ENCODE data around the gene PTCD2. TPM values are rescaled to one million over a fixed set of nuclear protein-coding genes. Genes with fewer than 3 reads are reported as not detected.

PTCD2 gene
- total and polyA plus RNA-seq, 2 of the 8 experiments (the other 6 are each of a cell fraction or from before 2014, with no cell fraction given): 7.3 to 15.4 TPM

DNA sequence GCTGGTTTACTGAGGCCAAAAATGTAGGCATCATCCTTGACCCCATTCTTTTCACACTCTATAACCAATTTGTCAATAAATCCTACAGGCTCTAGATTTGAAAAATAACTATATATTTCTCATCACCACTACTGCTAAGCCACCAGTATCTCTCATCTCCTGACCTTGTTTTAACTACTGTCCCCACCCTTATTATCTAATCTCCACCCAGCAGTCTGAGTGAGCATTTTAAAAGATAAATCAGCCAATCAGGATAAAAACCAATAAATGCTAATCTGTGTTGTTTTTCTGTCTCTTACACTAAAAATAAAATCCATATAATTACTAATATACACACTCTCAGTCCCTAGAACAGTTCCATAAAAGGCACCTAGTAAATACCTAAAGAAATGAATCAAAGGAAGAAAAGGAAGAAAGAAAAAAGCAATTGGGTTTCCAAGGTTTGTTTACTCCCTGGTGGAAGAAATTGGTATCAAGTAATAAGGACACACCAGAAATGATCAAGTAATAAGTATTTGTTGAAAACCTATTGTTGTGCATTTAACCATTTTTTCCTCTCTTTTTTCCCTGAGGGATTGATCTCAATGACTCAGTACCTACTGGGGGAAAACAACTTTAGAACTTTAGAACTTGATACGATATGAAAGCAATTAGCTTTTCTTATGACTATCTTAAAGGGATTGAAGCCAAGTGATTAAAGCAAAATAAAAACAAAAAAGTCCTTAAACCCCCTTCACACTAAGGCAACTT is 19.4 kb upstream of the PTCD2 start:
- no peak overlapping the region for H3K56ac ChIP-seq (replicated peaks; ENCODE audit: insufficient read length, low read depth, low read length)
- H4K91ac ChIP-seq (replicated peaks; ENCODE audit: insufficient read length, low read length): no peak overlapping the region
- H3K4ac ChIP-seq (replicated peaks; ENCODE audit: insufficient read length, low read depth, low read length): no peak overlapping the region
- H3K36me3 ChIP-seq (ENCODE audit: control insufficient read depth in 2 of 4, insufficient read depth in 4 of 4, low read length in 3 of 4): peaks cover 0 to 10% (median 2%) of the 10 kb centered on the region in 4 experiments; a peak in 1 of 8 replicates
- H2AFZ ChIP-seq (ENCODE audit: low read length): no peak overlapping the region
- no peaks in the 10 kb centered on the region for H3K27me3 ChIP-seq (replicated peaks in 1 of 4; ENCODE audit: control insufficient read depth in 3 of 4, extremely low read depth in 1 of 4, insufficient read depth in 3 of 4, low read length in 3 of 4)
- no peak overlapping the region for H3K9ac ChIP-seq (replicated peaks in 1 of 4; ENCODE audit: extremely low read depth in 1 of 4, low read depth in 3 of 4, low read length in 3 of 4)
- no peak overlapping the region for H2BK15ac ChIP-seq (ENCODE audit: low read length)
- no peak overlapping the region for H3K27ac ChIP-seq (ENCODE audit: low read depth, low read length)
- no peaks in the 10 kb centered on the region for H3K23me2 ChIP-seq (ENCODE audit: low read depth, low read length)
- H2BK12ac ChIP-seq (ENCODE audit: low read depth, low read length): no peak overlapping the region
- no peak overlapping the region for H2AK5ac ChIP-seq (ENCODE audit: low read depth, low read length)
- no peak overlapping the region for H2BK120ac ChIP-seq (replicated peaks; ENCODE audit: low read depth, low read length)
- DNase-seq (ENCODE audit: low read depth in 1 of 2, low spot score in 2 of 2): no peak
- H2BK20ac ChIP-seq (ENCODE audit: low read length): no peak overlapping the region
- ChIA-PET CTCF (ENCODE audit: partially characterized antibody) (interaction anchor here (0.7 to 1.3 kb wide), 2 partner anchors 12 to 408 kb away, joined by 3 read pairs; no protein-coding TSS in a partner anchor), POLR2A (ENCODE audit: partially characterized antibody) (interaction anchor here (2.3 kb wide), 1 partner anchor 20 kb away, joined by 11 read pairs; the partner anchor contains the start of genes MRPS27 and PTCD2)
- peak overlapping the region; percentile 85 for H4K5ac ChIP-seq (ENCODE audit: insufficient read length, low read depth, low read length)
- FAIRE-seq: peak; percentile 55
- H2BK5ac ChIP-seq (ENCODE audit: low read depth, low read length): no peak overlapping the region
- no peaks in the 10 kb centered on the region for H4K20me1 ChIP-seq (replicated peaks in 1 of 2; ENCODE audit: control insufficient read depth in 1 of 2, insufficient read depth in 2 of 2, low read length in 2 of 2)
- H3K9me3 ChIP-seq (ENCODE audit: insufficient read depth in 2 of 2, low read depth in 1 of 2, low read length in 1 of 2): no peaks in the 10 kb centered on the region
- 83% methylated on average over 1 of the region's 1 CpG; no CpG with 5 or more reads in 1 of the 2 experiments for WGBS, 2 experiments (ENCODE audit: extremely low coverage in 1 of 2, insufficient coverage in 1 of 2, insufficient read length in 1 of 2, insufficient replicate concordance in 2 of 2, low coverage in 1 of 2, low lambda C conversion rate in 2 of 2, missing lambda C conversion rate in 1 of 2)
- H3K23ac ChIP-seq (ENCODE audit: insufficient read length): no peak overlapping the region
- H3K4me3 ChIP-seq (ENCODE audit: extremely low read depth in 1 of 4, insufficient read depth in 2 of 4, low read depth in 3 of 4, low read length in 4 of 4): no peak overlapping the region
- no peak overlapping the region for H3K4me2 ChIP-seq (ENCODE audit: insufficient read depth in 1 of 2, low read depth in 2 of 2, low read length in 2 of 2)
- no peak overlapping the region for H3K14ac ChIP-seq (ENCODE audit: insufficient read length)
- H4K8ac ChIP-seq (ENCODE audit: extremely low read depth, insufficient read depth, low read length): no peak overlapping the region
- no peaks in the 10 kb centered on the region; the same call in 1 of the 2 replicates for H3K79me1 ChIP-seq (ENCODE audit: low read depth, low read length)
- TF ChIP-seq SP2 (IDR thresholded peaks at IDR 0.05; ENCODE audit: low read length) (no peak), SIRT6 (IDR thresholded peaks at IDR 0.05; ENCODE audit: low read length) (no peak), NANOG (IDR thresholded peaks at IDR 0.05; ENCODE audit: insufficient read depth, low read depth, low read length, poor library complexity, severe bottlenecking) (no peak), POU5F1 (IDR thresholded peaks at IDR 0.05; ENCODE audit: low read depth, low read length) (no peak), GABPA (IDR thresholded peaks at IDR 0.05; ENCODE audit: borderline replicate concordance, insufficient read depth, low read length) (no peak), SIN3A (conservative IDR thresholded peaks at IDR 0.05 in 1 of 2, IDR thresholded peaks at IDR 0.05 in 1 of 2; ENCODE audit: low read depth in 1 of 2, low read length in 2 of 2) (no peak), HDAC6 (IDR thresholded peaks at IDR 0.05; ENCODE audit: low read depth, low read length) (no peak)
- H3K4me1 ChIP-seq (replicated peaks in 1 of 4; ENCODE audit: control insufficient read depth in 3 of 4, insufficient read depth in 4 of 4, low read length in 3 of 4): peaks cover 2 to 14% (median 10%) of the 10 kb centered on the region in 4 experiments; a peak in 5 of 7 replicates
- peaks cover 0 to 60% of the 10 kb centered on the region in 2 experiments; a peak in 3 of 4 replicates for H3K79me2 ChIP-seq (ENCODE audit: control insufficient read depth in 1 of 2, insufficient read depth in 2 of 2, low read length in 2 of 2)
- no peak overlapping the region for H3K18ac ChIP-seq (ENCODE audit: extremely low read depth, low read length)

Measured in H1 (cell line).